Measurements from ENCODE around the gene SIVA1.
"Not testable (repeated sequence)": the region's sequence is repeated elsewhere in the genome, so short reads cannot be mapped to it uniquely, and the experiment has no call there.

The SIVA1 gene

DNA sequence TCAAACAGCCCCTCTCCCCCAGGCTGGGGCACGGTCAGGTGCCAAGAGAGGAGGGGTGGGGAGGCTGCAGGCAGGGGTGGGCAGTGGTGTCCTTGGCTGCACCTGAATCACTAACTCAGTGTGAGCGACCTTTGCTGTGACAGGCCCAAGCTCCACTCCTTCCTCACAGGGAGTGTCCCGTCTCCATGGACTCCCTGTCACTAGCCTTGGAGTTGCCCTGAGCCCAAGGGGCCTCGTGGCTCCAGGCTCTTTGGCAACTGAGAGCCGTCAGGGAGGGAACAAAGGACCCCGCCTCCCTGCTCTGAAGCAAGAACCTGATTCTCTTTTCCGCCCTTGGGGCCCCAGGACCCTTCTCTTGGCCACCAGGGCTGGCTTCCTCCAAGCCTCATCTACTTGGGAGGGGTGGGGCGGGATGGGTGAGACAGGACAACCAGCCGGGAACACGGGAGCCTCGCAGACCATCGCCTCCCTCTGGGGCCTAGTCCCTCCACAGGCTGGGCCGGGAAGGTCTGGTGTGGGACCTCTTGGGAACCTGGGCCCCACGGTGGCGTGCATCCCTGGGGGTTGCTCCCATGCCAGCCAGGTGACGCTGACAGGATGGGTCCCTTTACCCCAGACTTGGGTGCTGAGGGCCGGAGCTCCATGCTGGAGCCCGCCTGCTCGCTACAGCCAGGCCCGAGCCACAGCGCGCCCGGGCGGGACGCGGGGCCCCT lies 29.9 kb upstream of the SIVA1 start:
- peaks cover 11 to 25% of the 10 kb centered on the region in 2 donors for H3K27me3 ChIP-seq (ENCODE audit: control insufficient read depth in 1 of 2, insufficient read depth in 2 of 2, low read length in 2 of 2)
- no peak overlapping the region for H3K9ac ChIP-seq (ENCODE audit: low read length)
- no peaks in the 10 kb centered on the region for H3K9me3 ChIP-seq (ENCODE audit: low read length)
- peaks cover 22% of the 10 kb centered on the region for H3K4me1 ChIP-seq (ENCODE audit: insufficient read depth, low read length)
- peaks cover 5% of the 10 kb centered on the region for H3K36me3 ChIP-seq (ENCODE audit: insufficient read depth, low read length)
- H3K27ac ChIP-seq (ENCODE audit: low read depth, low read length) = no peak overlapping the region
- peak overlapping the region in 1 of 2 donors; percentile 58 for H3K4me3 ChIP-seq (ENCODE audit: low read depth in 1 of 2, low read length in 2 of 2)

DNA sequence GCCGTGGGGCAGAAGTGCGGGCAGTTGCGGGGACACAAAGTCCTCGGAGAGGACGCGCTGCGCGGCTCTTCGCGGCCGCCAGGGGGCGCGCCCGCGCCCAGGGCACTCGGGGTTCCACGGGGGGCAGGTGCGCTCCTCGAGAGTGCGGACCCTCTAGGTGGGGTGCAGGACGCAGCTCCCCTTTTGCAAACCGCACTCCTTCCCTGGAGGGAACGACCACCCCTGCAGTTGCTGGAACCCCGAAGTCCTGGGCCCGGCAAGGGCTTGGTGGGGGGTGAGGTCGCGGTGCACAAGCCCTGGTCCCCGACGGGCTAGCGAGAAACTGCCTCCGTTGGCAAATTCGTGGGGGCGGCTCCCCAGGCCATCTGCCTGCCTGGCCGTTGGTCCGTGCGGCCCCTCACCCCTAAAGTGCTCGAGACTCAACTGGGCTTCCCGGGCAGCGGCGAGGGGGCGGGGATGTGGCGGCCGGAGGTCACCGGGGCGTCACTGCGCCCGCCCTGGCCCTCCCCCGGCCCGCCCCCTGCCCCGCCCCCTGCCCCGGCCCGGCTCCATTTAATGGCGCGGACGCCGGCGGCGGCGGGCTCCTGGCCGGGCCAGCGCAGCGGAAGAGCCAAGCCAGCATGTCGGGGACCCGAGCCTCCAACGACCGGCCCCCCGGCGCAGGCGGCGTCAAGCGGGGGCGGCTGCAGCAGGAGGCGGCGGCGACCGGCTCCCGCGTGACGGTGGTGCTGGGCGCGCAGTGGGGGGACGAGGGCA lies 29.1 kb upstream of the SIVA1 start, which contains the start of gene ADSS1:
Gene ADSS1, plus strand, starts transcription at position 579 of the 756 bp plus-strand sequence. Its CDS starts 42 bp downstream, at position 621.
- Histone ChIP-seq H3K27me3 (ENCODE audit: control insufficient read depth in 1 of 2, insufficient read depth in 2 of 2, low read length in 2 of 2) (peaks cover 11 to 26% of the 10 kb centered on the region in 2 donors), H3K4me3 (ENCODE audit: low read depth in 1 of 2, low read length in 2 of 2) (peak within 1 kb of the TSS; percentile 58 to 62), H3K27ac (ENCODE audit: low read depth, low read length) (no peak within 1 kb of the TSS), H3K9me3 (ENCODE audit: low read length) (no peaks in the 10 kb centered on the region), H3K9ac (ENCODE audit: low read length) (no peak within 1 kb of the TSS), H3K36me3 (ENCODE audit: insufficient read depth, low read length) (peaks cover 5% of the 10 kb centered on the region), H3K4me1 (ENCODE audit: insufficient read depth, low read length) (peaks cover 22% of the 10 kb centered on the region)

DNA sequence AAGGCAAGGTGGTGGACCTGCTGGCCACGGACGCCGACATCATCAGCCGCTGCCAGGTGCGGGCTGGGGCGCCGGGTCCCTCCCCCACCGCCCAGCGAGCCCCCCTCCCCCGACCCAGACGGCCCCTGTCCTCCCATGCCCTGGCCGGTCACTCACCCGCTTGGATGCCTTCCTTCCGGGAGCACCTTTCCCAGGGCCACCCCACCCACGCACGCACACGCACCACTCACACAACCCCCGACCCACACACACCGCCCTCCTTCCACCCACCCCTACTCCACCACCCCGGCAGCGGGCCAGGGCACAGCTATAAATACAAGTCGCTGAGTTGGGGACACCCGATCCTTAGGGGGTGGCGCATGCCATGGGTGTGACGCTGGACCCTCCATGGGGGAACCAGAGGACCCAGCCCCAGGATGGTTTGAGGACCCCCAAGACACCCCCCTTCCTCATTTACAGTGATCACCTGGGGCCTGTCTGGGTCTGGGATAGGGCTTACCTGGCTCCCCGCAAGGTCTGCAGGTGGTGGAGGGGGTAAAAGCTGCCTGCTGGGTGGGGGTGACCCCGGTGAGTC lies 28.5 kb upstream of the SIVA1 start:
- H3K9ac ChIP-seq (ENCODE audit: low read length) = no peak overlapping the region
- H3K4me3 ChIP-seq (ENCODE audit: low read depth in 1 of 2, low read length in 2 of 2) = peak overlapping the region; percentile 42 to 47
- no peaks in the 10 kb centered on the region for H3K9me3 ChIP-seq (ENCODE audit: low read length)
- H3K4me1 ChIP-seq (ENCODE audit: insufficient read depth, low read length) = peaks cover 22% of the 10 kb centered on the region
- H3K36me3 ChIP-seq (ENCODE audit: insufficient read depth, low read length) = peaks cover 5% of the 10 kb centered on the region
- H3K27ac ChIP-seq (ENCODE audit: low read depth, low read length) = no peak overlapping the region
- peaks cover 11 to 26% of the 10 kb centered on the region in 2 donors for H3K27me3 ChIP-seq (ENCODE audit: control insufficient read depth in 1 of 2, insufficient read depth in 2 of 2, low read length in 2 of 2)

DNA sequence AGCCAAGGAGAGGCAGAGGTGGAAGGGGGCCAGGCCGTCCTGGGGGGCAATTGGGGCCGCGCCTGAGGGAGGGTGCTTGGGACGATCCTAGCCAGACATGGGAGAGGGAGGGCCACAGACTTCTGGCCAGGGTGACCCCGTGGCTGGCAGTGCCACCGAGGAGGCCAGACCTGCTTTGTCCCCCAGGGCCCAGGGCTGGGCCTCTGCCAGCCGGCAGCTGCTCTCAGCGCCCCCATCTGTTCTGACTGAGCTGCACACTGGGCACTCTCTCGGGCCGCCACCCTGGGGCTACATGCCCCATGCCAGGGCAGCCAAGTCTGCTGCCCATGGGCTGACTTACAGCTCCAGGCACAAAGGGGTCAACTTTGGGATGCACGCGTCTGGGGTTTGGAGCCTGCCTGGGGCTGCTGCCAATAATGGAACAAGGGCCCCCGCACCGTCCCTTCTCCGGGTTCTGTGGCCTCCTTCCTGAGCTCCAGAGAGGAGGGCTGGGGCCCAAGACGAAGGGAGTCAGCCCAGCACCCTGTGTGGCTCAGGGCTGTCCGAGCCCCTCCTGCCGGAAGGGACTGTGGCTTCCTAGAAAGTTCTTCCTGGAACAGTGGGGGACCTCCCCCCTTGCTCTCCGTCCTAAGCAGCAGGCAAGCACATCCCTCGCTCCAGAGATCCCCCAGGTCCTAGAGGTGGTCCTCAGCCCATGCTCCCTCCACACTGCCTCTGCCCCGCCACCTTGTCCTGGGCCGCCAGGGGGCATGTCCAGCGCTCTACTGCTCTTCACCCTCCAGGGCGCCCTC lies 27.8 kb upstream of the SIVA1 start:
- Histone ChIP-seq H3K4me1 (ENCODE audit: insufficient read depth, low read length) (peaks cover 22% of the 10 kb centered on the region), H3K27ac (ENCODE audit: low read depth, low read length) (no peak overlapping the region), H3K36me3 (ENCODE audit: insufficient read depth, low read length) (peaks cover 5% of the 10 kb centered on the region), H3K27me3 (ENCODE audit: control insufficient read depth in 1 of 2, insufficient read depth in 2 of 2, low read length in 2 of 2) (peaks cover 11 to 26% of the 10 kb centered on the region in 2 donors), H3K9ac (ENCODE audit: low read length) (no peak overlapping the region), H3K4me3 (ENCODE audit: low read depth in 1 of 2, low read length in 2 of 2) (peak overlapping the region; percentile 42 to 47), H3K9me3 (ENCODE audit: low read length) (no peaks in the 10 kb centered on the region)

DNA sequence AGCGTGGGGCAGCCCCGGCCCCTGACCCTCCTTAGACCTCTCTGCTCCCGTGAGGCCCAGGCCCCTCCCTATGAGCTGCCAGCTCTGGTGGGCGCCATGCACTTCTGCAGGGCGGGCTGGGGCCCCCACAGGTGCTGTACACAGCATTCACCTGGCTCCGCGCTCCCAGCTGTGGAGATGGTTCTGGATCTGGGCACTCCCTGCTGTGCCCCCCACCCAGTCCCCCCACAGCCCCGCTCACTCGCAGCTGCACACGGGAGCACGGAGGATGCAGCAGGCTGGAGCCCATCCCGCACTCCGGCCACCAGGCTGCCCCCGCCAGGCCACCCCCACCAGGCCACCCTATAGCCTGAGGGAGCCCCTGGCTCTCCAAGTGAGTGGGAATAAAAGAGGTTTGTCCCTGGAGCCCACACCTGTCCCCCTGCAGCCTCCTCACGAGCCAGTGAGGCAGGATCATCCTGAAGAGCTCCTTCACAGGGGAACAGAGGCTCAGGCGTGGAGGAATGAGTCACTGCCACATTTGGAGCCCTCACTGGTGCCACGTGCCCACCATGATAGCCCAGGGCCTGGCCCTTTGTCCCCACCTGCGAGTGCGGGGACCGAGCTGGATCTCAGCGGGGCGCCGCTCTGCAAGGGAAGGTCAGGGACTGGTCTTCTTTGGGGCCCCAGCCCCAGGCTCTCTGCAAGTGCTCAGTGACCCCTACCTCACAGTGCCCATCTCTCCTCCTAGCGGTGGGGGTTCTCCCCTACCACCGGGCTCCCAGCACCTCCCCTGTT lies 27.0 kb upstream of the SIVA1 start:
- H3K36me3 ChIP-seq (ENCODE audit: insufficient read depth, low read length) = peaks cover 5% of the 10 kb centered on the region
- H3K9ac ChIP-seq (ENCODE audit: low read length) = no peak overlapping the region
- no peak overlapping the region for H3K4me3 ChIP-seq (ENCODE audit: low read depth in 1 of 2, low read length in 2 of 2)
- peaks cover 22% of the 10 kb centered on the region for H3K4me1 ChIP-seq (ENCODE audit: insufficient read depth, low read length)
- no peaks in the 10 kb centered on the region for H3K9me3 ChIP-seq (ENCODE audit: low read length)
- H3K27ac ChIP-seq (ENCODE audit: low read depth, low read length) = no peak overlapping the region
- peaks cover 11 to 26% of the 10 kb centered on the region in 2 donors for H3K27me3 ChIP-seq (ENCODE audit: control insufficient read depth in 1 of 2, insufficient read depth in 2 of 2, low read length in 2 of 2)

DNA sequence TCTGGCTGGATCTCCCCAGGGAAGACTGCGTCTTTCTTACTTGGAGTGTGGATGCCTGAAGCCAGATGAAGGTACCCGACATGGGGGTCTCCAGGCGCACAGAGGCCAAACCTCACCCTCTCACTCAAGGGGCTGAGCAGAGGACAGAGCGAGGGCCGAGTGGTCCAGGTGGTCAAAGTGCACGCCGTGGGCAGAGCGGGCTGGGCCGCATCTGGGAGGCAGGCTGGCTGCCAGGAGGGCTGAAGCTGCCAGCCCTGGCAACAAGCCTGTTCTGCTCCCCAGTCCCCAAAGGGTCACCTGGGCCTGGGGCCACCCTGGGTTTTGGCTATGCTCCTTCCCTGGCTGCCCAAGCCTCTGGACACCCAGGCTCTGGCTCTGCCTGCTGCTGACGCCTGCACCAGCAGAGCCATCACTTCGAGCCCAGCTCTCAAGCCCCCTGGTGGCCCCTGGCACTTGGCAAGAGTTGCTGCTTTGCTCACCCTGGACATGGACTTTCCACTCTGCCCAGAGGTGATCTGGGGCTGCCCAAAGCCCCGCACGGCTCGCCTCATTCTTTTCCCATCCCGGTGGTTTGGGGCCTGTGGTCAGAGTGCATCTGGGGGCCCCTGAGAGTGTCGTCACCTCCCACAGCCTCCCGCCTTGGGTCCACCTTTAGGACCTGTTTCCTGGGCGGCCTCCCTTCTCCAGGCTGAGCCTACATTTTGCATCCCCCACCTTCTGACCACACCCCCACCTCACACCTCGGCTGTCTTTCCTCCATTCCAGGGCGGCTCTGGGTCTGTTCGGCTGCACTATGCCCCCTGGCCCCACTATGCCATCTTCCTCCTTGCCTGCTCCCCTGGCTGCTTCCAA lies 26.1 kb upstream of the SIVA1 start:
- Histone ChIP-seq H3K4me1 (ENCODE audit: insufficient read depth, low read length) (peaks cover 22% of the 10 kb centered on the region), H3K27me3 (ENCODE audit: control insufficient read depth in 1 of 2, insufficient read depth in 2 of 2, low read length in 2 of 2) (peaks cover 11 to 30% of the 10 kb centered on the region in 2 donors), H3K36me3 (ENCODE audit: insufficient read depth, low read length) (no peaks in the 10 kb centered on the region), H3K27ac (ENCODE audit: low read depth, low read length) (no peak overlapping the region), H3K9me3 (ENCODE audit: low read length) (no peaks in the 10 kb centered on the region), H3K9ac (ENCODE audit: low read length) (no peak overlapping the region), H3K4me3 (ENCODE audit: low read depth in 1 of 2, low read length in 2 of 2) (no peak overlapping the region)

DNA sequence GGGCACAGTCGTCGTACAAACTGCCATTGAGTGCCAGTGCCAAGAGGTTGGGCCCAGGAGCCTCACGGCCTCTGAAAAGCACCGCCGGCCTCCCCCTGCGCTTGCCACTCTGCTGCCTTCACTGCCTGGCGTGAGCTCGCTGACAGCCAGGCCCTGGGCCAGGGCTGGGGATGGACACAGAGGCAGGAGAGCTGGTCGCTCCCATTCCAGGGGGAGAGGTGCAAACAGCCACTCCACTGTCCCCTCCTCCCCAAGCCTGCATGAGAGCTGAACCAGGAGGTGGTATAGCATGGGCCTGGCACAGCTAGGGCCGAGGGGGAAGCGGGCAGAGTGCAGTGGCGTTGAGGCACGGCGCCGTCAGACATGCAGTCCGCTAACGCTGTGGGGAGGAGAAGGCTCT lies 24.3 kb upstream of the SIVA1 start:
- H3K27me3 ChIP-seq (ENCODE audit: control insufficient read depth in 1 of 2, insufficient read depth in 2 of 2, low read length in 2 of 2) = peaks cover 11 to 30% of the 10 kb centered on the region in 2 donors
- no peak overlapping the region for H3K9ac ChIP-seq (ENCODE audit: low read length)
- H3K27ac ChIP-seq (ENCODE audit: low read depth, low read length) = no peak overlapping the region
- H3K36me3 ChIP-seq (ENCODE audit: insufficient read depth, low read length) = no peaks in the 10 kb centered on the region
- no peak overlapping the region for H3K4me3 ChIP-seq (ENCODE audit: low read depth in 1 of 2, low read length in 2 of 2)
- no peaks in the 10 kb centered on the region for H3K9me3 ChIP-seq (ENCODE audit: low read length)
- H3K4me1 ChIP-seq (ENCODE audit: insufficient read depth, low read length) = peaks cover 9% of the 10 kb centered on the region

DNA sequence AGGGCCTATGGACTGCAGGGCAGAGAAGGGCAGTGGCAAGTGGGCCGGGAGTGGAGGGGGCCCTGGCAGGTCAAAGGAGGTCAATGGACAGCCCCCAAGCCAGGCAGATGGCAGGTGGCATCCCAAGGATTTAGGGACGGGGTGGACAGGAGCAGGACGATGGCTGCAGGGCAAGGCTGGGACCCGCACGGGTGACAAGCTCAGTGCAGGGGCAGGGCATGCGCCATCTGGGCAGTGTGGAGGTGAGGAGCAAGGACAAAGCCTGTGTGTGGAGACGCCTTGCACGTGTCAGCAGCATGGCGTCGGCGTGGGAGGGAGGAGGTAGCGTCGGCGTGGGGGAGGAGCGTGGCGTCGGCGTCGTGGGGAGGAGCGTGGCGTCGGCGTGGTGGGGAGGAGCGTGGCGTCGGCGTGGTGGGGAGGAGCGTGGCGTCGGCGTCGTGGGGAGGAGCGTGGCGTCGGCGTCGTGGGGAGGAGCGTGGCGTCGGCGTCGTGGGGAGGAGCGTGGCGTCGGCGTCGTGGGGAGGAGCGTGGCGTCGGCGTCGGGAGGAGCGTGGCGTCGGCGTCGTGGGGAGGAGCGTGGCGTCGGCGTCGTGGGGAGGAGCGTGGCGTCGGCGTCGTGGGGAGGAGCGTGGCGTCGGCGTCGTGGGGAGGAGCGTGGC lies 23.6 kb upstream of the SIVA1 start:
- not testable (repeated sequence) for H3K9me3 ChIP-seq (ENCODE audit: low read length); H3K4me3 ChIP-seq (ENCODE audit: low read depth in 1 of 2, low read length in 2 of 2); H3K9ac ChIP-seq (ENCODE audit: low read length); H3K27ac ChIP-seq (ENCODE audit: low read depth, low read length); H3K4me1 ChIP-seq (ENCODE audit: insufficient read depth, low read length); H3K36me3 ChIP-seq (ENCODE audit: insufficient read depth, low read length)
- H3K27me3 ChIP-seq (ENCODE audit: control insufficient read depth in 1 of 2, insufficient read depth in 2 of 2, low read length in 2 of 2) = peaks cover 11 to 28% of the 10 kb centered on the region in 2 donors

DNA sequence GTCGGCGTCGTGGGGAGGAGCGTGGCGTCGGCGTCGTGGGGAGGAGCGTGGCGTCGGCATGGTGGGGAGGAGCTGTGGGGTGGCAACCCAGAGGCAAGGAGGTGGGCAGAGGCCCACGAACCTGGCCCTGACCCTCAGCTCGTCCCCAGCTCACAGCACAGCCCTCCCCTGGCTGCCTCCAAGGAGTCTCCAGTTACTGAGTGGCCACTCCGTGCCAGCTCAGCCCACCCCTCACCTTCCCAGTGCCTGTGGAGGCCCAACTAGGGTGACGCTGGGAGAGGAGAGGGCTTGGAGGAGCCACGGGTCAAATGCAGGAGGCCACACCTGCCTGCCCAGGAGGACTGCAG lies 23.1 kb upstream of the SIVA1 start:
- Histone ChIP-seq H3K4me1 (ENCODE audit: insufficient read depth, low read length) (peaks cover 5% of the 10 kb centered on the region), H3K27ac (ENCODE audit: low read depth, low read length) (no peak overlapping the region)

DNA sequence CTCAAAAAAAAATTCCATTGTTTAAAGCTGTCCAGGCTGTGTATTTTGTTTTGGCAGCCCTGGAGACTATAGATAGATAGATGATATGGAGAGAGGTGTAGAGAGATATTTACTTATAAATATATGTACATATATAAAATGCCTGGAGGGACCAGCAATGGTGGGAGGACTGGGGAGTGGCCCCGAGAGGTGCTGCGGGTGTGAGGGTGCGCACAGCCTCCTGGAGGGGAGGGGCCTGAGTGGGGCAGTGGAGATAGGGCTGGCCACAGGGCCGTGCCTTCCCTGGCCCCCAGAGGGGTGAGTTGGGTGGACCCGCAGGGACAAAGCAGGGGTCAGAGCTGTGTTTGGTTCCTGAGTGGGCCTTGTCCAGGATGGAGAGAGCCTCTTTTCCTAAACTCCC lies 22.5 kb upstream of the SIVA1 start:
- H3K27ac ChIP-seq (ENCODE audit: low read depth, low read length) = no peak overlapping the region
- no peaks in the 10 kb centered on the region for H3K36me3 ChIP-seq (ENCODE audit: insufficient read depth, low read length)
- no peak overlapping the region for H3K4me3 ChIP-seq (ENCODE audit: low read depth in 1 of 2, low read length in 2 of 2)
- peaks cover under 1 to 16% of the 10 kb centered on the region in 2 donors for H3K27me3 ChIP-seq (ENCODE audit: control insufficient read depth in 1 of 2, insufficient read depth in 2 of 2, low read length in 2 of 2)
- H3K4me1 ChIP-seq (ENCODE audit: insufficient read depth, low read length) = no peaks in the 10 kb centered on the region
- no peak overlapping the region for H3K9ac ChIP-seq (ENCODE audit: low read length)
- H3K9me3 ChIP-seq (ENCODE audit: low read length) = no peaks in the 10 kb centered on the region

More for the DNA sequence above, 23.1 kb upstream of the SIVA1 start:
- Histone ChIP-seq H3K27me3 (ENCODE audit: control insufficient read depth in 1 of 2, insufficient read depth in 2 of 2, low read length in 2 of 2) (peaks cover 7 to 23% of the 10 kb centered on the region in 2 donors), H3K36me3 (ENCODE audit: insufficient read depth, low read length) (no peaks in the 10 kb centered on the region), H3K4me3 (ENCODE audit: low read depth in 1 of 2, low read length in 2 of 2) (no peak overlapping the region), H3K9ac (ENCODE audit: low read length) (no peak overlapping the region), H3K9me3 (ENCODE audit: low read length) (no peaks in the 10 kb centered on the region)

Measured in muscle layer of colon (tissue), 2 donors.